GM19043 (cell line): ENCODE data around the gene EIF2B1.

ENCODE experiments used
- ATAC-seq: cut with Tn5 transposase; IDR thresholded peaks from one replicate; pipeline ENCODE4 v1.9.1; 2021; ENCODE audit warnings: low read depth; ENCODE audit not compliant: unreplicated experiment

Gene EIF2B1

DNA sequence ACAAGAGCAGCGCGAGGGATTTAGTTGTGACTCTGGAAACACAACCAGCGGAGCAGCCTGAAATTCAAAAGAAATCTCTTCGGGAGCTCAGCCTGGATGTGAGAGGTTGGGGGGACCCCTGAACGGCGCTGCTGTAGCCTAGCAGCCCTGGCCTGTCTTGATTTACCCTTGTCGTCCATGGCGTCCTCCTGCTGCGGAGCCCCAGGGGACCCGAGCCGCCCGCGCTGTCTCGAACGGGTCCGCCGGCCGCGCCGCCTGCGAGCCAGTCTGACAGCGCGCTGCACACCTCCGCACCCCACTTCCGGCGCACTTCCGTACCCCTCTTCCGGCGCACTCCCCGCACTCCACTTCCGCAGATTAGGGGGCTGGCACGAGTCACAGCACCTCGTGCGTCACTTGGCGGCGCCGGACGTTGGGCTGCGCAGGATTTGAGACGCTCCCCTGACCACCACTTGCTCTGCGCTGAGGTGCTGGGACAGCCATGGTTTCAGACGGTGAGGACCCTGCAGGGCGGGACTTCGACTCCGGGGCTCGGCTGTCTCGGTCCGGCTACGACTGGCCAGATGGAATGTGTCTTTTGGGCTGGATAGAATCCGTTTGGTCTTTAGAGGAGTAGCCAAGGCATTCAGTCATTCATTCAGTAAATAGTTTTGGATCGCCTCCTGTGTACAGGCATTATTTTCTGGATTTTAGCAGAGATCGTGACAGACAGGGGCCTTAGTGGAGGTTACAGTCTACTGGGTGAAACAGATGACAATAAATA, at the start of gene EIF2B1, which contains the start of gene GTF2H3:
TSS of gene EIF2B1 (minus strand) at position 308 of the 763 bp plus-strand sequence. CDS start at position 179, 129 bp downstream.
TSS of gene GTF2H3 (plus strand) at position 451 of the 763 bp plus-strand sequence. CDS start at position 482, 31 bp downstream.
- peak; percentile 97 for ATAC-seq

DNA sequence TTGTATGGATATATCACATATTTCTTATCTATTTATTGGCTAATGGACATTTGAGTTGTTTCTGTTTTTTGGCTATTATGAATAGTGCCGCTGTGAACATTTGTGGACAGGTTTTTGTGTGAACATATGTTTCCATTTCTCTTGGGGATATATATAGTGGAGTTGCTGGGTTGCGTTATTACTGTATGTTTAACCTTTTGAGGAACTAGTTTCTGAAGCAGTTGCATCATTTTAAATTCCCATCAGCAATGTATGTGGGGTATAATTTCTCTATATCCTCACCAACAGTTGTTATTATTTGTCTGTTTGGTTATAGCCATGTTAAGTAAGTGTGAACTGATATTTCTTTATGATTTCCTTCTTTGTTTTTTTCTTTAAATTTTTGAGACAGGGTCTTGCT, 48.1 kb upstream of the EIF2B1 start:
- ATAC-seq: no peak

DNA sequence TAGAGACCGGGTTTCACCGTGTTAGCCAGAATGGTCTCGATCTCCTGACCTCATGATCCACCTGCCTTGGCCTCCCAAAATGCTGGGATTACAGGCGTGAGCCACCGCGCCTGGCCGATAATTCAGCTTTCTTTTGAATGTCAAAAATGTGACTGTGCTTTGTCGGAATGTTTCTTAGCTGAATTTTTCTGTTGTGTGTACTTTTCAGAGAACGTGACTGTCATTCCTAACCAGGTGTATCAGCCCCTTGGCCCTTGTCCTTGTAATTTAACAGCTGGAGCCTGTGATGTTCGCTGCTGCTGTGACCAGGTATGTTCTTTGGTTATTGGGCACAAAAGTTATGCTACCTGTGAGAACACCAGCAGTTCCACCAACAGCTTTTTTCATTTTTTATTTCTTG, 45.5 kb upstream of the EIF2B1 start:
- no peak for ATAC-seq

DNA sequence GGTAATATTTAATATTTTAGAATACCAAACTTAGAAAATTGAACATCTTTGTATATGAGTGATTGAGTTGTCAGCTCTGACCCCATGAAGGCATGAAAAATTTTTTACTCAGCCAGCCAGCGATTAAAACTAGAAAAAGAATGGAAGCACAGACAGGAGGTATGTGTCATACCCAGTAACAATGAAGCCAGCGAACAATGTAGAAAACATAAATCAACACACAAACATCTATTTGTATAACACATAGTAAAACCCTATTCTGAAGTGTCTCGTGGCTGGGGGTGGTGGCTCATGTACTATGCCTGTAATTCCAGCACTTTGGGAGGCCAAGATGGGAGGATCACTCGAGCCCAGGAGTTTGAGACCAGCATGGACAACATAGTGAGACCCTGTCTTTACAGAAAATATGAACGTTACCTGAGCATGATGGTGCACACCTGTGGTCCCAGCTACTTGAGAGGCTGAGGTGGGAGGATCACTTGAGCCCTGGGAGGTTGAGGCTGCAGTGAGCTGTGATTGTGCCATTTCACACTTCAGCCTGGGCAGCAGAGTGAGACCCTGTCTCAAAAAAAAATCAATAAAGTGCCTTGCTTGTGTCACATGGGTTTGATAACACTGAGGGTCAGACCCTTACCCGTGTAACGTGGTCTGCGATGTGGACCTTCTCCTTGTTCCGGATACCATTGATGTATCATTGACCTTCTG, 43.3 kb upstream of the EIF2B1 start:
- no peak for ATAC-seq

DNA sequence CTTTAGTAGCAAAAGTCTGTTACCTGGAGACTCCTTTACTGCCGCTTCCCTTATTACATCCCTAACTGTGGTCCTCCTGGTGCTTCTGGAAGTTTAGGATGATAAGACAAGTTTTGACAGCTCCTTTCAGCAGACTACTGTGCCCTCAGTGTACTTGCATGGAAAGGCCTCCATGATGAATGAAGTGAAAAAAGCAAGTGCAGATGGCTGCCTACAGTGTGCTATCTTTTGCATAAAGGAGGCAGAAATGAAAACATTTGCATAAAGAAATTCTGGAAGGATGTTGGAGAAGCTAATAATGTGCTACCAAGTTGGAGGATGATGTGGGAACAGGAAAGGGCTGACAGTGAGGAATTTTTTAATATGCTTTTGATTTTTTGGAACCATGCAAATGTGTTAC, 42.0 kb upstream of the EIF2B1 start:
- ATAC-seq: no peak

DNA sequence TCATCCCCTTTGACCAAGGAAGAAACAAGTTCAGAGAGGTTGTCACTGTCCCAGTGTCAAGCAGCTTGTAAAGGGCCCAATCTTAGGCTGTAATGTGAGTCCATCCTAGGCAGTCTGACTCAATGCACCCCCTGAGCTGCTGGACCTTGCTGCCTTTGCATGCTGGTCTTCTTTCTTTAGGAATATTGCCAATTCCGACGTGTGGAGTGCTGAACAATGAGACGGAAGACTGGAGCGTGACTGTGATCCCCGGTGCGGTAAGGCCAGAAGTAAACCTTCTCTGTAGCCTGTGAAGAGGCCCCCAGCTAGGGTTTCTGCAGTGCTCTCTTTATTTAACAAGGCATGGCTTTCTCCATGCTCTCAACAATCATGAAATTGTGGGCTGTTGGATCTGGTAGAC, 38.4 kb upstream of the EIF2B1 start:
- ATAC-seq: no peak

DNA sequence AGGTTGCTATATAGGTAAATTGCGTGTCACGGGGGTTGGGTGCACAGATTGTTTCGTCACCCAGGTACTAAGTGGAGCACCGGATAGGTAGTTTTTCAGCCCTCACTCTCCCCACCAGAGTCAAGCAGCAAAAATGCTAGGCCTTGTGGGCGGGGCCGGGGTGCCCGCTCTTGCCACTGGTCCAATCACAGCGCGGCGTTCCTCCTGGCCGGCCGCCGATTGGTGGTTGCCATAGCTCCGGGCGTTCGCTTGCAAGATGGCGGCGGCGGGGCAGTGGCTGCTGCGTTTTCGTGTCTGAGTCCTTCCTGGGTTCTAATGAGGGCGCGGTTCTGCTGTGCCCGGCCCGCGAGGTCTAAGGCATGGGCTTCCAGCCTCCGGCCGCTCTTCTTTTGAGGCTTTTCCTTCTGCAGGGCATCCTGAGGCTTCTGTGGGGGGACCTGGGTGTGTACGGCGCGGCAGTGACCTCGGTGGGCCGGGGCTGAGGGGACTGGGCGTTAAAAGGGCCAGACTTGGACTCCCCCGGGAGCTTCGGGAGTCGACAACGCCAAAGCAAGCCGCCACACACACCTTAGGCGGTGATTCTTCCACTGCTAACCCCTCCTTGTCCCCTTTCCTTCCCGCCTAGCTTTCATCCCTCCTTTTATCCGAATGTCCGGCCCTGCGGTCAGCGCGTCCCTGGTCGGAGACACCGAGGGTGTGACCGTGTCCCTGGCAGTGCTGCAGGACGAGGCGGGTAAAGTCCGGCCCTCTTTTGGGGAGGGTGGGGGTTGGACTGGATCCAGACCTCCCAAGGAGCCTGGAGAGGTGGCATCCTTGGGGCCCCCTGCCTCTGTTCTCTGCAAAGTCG, 37.6 kb upstream of the EIF2B1 start, which contains the start of gene TCTN2:
TSS of gene TCTN2 (plus strand) at position 232 of the 847 bp plus-strand sequence. CDS start at position 360, 128 bp downstream.
- ATAC-seq: peak; percentile 100

DNA sequence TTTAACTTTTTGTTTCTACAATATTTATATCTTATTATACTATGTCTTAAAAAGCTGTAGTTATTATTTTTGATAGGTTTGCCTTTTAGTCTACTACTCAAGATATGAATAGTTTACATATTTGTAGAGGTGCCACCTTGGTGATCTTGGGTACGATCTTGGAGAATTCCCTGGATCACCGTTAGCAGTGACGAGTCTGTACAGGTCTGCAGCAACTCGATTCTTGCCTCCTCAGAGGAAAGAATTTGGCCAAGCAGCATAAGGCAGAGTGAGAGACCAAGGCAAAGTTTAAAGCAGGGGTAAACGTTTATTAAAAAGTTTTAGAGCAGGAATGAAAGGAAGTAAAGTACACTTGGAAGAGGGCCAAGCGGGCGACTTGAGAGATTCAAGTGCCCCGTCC, 34.3 kb upstream of the EIF2B1 start:
- ATAC-seq: no peak

DNA sequence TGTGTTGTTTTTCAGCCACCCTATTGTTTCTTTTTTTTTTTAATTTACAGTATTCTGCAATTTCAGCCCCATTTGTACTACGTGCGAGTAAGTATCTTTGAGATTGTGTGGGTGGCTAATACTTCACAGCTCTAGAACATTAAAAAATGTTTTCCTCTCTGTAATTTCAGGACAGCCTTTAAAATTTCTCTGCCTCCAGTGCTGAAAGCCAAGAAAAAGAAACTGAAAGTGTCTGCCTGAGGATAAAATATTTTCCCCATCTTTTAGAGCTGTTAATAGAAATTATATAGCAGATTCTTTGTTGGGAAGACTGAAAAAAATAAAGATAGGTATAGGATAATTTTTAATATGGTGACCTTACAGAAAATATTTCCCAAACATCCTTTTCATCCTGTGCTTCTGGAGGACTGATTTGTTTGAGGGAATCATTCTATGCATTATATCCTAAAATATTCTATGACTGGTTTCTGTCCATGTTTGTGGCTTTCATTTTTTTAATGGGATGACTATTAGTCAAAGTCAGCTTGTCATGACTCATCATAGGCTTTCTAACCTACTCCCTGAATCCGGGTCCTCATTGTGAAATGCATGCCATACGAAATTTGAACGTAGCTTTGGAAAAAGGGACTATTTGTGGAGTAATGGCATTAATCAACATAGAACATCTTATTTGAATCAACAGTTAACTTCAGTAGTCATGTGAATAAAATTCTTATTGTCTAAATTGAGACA, 26.7 kb upstream of the EIF2B1 start:
- ATAC-seq: no peak

DNA sequence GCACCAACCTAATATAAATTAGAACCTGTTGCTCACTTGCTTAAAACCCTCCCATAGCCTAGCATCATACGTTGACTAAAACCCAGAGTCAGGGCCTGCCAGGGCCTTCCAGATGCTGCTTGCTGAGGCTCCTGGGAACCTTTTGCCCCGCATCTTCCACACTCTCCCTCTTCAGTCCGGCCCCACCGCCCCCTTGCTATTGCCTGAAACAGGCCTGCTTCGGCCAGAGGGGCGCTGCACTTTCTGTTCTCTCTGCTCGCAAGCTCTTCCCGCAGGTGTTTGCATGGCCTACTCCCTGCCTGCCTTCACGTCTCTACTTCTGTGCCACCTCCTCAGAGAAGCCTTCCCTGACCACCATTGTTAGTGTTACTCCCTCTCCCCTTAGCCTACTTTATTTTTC, 23.7 kb upstream of the EIF2B1 start:
- no peak for ATAC-seq

DNA sequence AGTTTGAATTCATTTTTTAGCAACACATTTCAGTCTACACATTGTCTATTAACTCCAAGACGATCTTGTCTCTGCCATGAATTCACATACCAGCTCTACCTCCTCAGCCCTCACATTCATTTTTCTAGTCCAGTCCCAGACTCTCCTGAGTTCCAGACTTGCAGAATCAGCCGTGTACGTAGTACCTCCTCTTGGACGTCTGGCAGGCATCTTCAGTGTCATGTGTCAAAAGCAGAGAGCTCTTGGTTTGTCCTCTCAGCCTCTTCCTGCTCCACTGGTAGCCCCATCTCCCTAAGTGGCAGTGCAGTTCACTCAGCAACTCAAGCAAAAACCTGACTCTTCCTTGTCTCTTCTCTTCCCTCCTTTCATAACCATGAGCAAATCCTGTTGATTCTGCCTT, 22.9 kb upstream of the EIF2B1 start:
- no peak for ATAC-seq

DNA sequence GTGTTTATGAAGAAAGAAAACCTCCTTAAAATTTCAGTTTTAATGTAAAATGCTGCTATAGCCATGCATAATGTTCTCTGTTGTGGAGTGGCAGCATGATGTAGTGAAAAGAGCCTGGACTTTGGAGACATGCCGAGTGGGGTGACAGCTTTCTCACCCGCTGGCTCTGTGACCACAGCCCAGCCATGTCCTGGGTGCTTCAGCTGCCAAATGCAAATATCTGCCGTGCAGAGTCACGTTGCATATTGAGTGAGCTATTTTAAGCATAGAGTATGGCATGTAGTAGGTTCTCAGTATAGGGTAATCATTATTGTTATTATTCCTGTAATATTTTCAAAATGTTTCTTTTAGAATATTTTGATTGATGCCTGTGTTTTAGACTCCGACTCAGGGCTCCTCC, 21.9 kb upstream of the EIF2B1 start:
- ATAC-seq: peak; percentile 90

DNA sequence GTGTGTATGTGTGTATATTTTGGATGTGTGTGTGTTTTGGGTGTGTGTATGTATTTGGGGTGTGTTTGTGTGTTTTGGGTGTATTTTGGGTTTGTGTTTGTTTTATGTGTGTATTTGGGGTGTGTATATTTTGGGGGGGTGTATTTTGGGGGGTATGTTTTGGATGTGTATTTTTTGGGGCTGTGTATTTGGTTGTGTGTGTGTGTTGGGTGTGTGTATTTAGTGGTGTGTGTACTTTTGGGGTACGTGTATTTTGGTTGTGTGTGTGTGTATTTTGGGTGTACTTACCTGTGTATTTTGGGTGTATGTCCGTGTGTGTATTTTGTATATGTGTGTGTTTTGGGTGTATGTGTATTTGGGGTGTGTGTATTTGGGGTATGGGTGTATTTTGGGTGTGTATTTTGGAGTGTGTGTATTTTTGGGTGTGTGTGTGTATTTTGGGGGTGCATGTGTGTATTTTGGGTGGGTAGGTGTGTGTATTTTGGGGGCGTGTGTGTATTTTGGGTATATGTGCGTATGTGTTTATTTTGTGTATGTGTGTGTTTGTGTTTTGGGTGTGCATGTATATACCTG, 20.7 kb upstream of the EIF2B1 start:
- no peak for ATAC-seq

DNA sequence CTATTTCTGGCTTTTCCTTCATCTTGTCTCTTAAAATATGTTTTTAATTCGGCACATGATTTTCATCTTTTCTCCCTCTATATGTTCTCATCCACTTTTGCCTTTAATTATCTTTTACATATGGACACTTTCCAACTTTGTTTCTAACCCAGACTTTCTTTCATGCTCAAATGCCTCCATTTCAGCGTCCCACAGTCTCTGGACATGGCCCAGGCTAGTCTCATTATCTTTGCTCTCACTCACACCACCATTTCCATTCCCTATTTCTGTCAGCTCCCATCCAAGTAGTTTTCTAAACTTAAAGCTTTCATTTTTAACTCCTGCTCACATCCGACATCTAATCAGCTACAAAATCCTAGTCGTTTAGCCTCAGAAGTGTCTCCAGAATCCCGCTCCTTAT, 14.9 kb upstream of the EIF2B1 start:
- no peak for ATAC-seq

DNA sequence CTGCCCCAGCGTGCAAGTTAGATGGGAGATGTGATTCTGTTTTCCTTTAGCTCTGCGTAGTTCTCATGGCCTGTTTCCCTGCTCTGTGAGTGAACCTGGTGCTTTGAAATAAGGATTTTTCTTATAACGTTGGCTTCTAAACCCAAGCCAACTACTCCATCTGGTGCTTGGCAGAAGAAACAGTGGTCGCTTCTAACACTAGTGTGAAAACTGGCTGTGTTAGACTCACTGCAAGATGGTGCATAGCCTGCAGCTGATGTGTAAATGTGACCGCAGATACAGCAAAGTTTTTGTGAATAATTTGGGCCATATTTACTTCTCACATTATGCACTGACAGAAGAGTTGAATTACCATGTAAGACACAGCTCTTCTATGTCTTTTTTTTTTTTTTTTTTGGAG, 12.4 kb upstream of the EIF2B1 start:
- ATAC-seq: no peak

DNA sequence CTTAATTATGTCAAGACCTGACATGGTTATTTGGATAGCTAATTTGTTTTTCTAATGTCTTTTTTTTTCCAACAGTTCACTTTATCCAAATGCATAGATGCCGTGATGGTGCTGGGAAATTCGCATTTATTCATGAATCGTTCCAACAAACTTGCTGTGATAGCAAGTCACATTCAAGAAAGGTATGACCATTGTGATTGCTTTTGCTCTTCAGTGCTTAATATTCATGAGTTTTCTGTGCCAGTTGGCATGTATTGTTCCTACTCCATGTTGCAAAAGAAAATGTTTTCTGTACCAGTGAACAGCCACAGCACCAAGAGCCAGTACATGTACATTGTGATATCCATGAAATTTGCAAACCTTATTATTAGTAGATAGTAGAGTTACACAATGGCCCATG, 11.9 kb upstream of the EIF2B1 start:
- ATAC-seq: no peak

DNA sequence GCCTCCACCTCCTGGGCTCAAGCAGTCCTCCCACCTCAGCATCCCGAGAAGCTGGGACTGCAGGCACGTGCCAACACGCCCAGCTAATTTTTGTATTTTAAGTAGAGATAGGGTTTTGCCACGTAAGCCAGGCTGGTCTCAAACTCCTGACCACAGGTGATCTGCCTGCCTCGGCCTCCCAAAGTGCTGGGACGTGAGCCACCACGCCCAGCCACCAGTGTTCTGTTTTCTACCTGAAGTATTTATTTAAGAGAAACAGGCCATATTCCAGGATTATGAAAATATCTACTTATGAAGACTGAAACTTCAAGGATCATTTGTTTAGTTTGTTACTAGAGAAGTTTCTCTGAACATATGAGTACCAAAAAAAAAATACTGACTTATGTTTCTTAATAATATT, 10.4 kb upstream of the EIF2B1 start:
- ATAC-seq: no peak

DNA sequence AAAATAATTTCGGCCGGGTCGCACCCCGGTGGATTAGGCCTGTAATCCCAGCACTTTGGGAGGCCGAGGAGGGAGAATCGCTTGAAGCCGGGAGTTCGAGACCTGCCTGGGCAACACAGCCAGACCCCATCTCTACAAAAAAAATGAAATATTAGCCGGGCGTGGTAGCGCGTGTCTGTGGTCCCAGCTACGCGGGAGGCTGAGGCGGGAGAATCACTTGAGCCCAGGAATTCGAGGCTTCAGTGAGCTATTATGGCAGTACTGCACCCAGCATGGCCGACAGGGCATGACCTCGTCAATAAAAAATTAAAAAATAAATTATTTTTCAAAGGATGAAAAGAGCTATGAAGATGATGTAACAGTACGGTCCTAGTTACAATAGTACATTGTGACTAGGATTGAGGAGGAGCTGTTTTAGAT, 666 bp upstream of the EIF2B1 start:
- ATAC-seq: no peak

DNA sequence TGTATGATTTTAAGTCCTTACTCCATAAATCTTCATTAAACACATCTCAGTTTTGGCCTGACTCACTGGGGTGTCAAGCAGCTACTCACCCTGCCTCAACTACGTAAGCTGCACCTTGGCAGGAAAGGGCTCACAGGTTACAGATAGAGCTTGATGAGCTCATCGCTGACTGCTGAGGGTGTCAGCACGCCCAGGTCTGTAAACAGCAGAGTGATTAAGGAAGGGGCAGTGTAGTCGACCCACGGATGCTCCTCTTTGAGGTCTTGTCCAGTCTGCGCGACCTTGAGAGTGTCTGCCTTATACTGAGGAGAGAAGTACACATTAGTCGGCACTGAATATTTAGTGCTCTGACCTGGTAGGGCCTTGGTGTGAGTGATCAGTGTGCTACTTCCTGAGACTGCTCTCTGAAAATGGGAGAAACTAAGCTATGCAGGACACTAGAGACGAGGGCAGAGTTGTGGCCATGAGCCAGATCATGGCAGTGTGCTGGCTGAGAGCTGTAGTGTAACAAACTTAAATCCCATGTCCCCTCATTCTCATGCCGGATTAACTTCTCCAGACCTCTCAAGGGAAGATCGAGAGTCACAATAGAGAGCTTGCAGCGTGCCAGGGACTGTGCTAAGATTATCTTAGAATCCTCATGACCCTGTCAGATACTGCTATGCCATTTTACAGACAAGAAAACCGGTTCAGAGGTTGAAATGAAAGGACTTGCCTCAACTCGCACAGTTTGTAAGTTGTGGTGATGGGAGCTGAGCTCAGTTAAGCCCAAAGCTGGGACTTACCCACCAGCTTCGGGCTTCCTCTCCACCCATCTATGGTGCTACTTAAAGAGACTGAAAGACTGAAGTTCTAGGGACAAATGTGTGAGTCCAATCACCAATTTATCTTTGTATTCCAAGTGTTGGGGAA, 11.6 kb downstream of the EIF2B1 start:
- no peak for ATAC-seq
